NCI-H524 (cell line): Measurements from ENCODE around the gene GON4L.
"Not testable (repeated sequence)": the region's sequence is repeated elsewhere in the genome, so short reads cannot be mapped to it uniquely, and the experiment has no call there.

Source experiments
- DNase-seq, 2 experiments: peaks; one replicate each; lab custom pipeline; 2025; lab: John Stamatoyannopoulos, UW

GON4L gene

DNA sequence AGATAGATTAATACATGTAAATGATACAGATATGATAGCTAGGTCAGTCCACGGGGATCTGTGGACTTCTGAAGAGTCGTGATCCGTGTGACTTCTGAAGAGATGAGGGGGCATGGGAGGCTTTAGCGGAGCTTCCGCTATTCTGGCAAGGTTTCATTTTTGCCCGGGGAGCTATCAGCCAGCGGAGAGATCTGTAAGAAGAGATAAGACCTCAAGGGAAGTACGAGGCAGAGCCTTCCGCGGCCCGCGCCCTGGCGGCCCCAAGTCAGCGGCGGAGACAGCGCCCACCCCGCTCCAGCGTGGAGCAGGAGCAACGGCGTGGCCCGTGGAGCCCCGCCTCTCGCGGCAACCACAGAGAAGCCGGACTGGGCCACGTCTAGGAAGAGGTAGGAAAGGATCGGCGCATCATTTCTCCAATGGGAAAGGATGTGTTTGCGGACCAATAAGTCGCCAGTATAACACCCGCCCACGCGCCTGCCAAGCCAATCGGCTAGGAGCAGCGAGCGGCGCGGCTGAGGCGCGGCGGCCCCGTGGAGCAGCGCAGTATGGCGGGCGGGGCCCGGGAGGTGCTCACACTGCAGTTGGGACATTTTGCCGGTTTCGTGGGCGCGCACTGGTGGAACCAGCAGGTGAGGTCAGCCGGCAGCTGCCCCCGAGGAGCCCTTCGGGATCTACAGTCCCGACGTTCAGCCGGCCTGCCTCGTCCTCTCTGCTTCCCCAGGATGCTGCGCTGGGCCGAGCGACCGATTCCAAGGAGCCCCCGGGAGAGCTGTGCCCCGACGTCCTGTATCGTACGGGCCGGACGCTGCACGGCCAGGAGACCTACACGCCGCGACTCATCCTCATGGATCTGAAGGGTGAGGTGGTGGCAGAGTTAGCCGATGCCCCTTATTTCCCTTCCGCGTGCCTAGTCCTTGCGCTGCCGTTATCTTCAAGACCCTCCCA is 111.5 kb downstream of the GON4L start:
- peak; percentile 85 to 95 for DNase-seq

GRCh38 chr1:155744711-155745283 is 112.2 kb downstream of the GON4L start:
- DNase-seq = no peak

GRCh38 chr1:155741908-155742307 is 115.1 kb downstream of the GON4L start:
- DNase-seq = no peak

DNA sequence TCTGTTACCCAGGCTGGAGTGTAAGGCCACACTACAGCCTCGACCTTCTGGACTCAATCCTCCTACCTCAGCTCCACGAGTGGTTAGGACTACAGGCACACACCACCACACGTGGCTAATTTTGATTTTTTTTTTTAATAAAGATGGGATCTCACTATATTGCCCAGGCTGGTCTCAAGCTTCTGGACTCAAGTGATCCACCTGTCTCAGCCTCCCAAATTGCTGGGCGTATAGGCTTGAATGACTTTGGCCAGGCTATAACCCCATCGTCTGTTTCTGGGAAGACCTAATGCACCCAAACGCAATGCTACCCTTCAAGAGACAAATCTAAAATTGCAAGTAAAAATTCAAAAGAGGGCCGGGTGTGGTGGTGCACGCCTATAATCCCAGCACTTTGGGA is 116.0 kb downstream of the GON4L start:
- no peak for DNase-seq

DNA sequence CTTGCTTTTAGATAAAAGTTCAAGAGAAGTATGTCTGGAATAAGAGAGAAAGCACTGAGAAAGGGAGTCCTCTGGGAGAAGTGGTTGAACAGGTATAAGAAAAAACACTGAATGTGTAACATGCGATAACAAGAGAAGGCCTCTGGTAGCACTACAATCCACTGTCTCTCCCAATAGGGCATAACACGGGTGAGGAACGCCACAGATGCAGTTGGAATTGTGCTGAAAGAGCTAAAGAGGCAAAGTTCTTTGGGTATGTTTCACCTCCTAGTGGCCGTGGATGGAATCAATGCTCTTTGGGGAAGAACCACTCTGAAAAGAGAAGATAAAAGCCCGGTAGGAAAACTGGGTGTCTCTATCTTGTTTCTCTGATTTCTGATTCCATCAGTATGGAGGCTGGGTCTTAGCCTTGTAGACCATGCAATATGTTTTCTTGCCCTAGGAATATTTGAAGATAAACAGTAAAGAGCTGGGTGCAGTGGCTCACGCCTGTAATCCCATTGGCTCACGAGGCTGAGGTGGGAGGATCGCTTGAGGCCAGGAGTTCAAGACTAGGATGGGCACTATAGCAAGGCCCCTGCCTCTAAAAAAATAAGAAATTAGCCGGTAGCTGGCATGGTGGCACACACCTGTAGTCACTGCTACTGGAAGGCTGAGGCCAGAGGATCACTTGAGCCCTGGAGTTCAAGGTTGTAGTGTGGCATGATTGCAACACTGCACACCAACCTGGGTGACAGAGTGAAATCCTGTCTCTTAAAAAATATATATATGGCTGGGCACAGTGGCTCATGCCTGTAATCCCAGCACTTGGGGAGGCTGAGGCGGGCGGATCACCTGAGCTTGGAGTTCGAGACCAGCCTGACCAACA is 127.7 kb downstream of the GON4L start:
- DNase-seq = peak; percentile 24 to 71

DNA sequence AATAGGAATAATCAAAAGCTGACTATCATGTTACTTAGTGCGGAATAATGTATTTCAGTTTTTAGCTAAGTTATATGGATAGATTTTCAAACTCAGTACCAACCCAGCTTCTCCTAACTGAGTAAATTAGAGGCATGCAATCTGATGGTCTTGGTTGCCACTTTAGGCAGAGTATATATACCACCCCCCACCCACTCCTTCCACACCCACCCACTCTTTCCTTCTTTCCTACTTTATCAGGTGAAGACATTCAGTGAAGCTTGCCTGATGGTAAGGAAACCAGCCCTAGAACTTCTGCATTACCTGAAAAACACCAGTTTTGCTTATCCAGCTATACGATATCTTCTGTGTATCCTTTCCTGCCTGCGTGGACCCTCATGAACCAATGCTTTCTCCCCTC is 131.9 kb downstream of the GON4L start:
- no peak for DNase-seq

GRCh38 chr1:155719703-155720102 is 137.3 kb downstream of the GON4L start:
- no peak for DNase-seq

GRCh38 chr1:155718524-155719115 is 138.4 kb downstream of the GON4L start:
- not testable (repeated sequence) for DNase-seq

GRCh38 chr1:155717041-155717440 is 140.0 kb downstream of the GON4L start:
- DNase-seq = no peak

DNA sequence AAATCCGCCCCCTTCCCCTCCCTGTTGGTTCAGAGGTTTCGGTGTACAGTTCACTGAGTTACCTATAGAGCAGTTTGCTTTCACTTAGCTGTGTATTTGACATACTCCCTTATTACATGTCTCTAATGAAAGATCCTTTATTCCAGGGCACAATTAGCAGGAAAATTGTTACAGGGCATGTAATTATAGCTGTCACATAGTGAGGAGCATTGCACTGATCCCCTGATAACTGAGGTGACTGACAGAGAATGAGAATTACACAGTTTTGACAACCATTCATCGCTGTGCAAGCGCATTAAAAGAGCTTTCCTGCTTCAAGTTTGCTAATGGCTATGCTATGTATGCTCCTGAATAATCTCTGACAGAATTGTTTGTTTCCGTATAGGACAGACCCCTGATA is 141.2 kb downstream of the GON4L start:
- no peak for DNase-seq

GRCh38 chr1:155715056-155715455 is 142.0 kb downstream of the GON4L start:
- DNase-seq = not testable (repeated sequence)

- DNase-seq = no peak
Measured at GRCh38 chr1:155713075-155713474, 143.9 kb downstream of the GON4L start.

DNA sequence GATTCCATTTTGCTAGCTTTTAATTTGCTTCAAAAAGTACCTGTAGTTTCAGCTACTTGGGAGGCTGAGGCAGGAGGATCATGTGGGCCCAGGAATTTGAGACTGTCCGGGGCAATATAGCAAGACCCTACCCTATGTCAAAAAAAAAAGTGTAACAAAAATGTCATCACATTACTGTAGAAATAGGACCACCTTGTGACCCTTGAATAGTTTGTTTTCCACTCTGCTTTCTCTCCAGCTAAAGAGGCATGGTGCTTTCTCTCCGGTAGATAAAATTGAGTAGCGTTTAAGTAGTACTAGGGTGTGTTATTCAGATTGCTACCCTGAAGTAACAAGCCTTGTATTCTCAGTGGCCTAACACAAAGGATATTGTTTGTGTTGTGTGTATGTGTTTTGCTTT is 144.4 kb downstream of the GON4L start:
- not testable (repeated sequence) for DNase-seq

DNA sequence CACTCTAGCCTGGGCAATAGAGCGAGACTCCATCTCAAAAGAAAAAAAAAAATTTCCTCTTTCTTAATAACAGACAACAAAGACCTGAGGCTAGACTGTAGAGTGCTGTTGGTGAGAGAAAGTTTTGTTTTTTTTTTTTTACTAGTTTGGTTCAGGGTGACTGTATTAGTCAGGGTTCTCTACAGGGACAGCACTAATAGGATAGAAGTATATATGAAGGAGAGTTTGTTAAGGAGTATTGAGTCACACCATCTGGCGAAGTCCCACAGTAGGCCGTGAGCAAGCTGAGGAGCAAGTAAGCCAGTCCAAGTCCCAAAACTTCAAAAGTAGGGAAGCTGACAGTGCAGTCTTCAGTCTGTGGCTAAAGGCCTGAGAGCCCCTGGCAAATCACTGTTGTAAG is 145.6 kb downstream of the GON4L start:
- not testable (repeated sequence) for DNase-seq

- DNase-seq = no peak
Measured at GRCh38 chr1:155709391-155709790, 147.6 kb downstream of the GON4L start.

- no peak for DNase-seq
Measured at GRCh38 chr1:155706139-155706538, 150.9 kb downstream of the GON4L start.

GRCh38 chr1:155704414-155704813 is 152.6 kb downstream of the GON4L start:
- DNase-seq = not testable (repeated sequence)

GRCh38 chr1:155703216-155703615 is 153.8 kb downstream of the GON4L start:
- DNase-seq = no peak

DNA sequence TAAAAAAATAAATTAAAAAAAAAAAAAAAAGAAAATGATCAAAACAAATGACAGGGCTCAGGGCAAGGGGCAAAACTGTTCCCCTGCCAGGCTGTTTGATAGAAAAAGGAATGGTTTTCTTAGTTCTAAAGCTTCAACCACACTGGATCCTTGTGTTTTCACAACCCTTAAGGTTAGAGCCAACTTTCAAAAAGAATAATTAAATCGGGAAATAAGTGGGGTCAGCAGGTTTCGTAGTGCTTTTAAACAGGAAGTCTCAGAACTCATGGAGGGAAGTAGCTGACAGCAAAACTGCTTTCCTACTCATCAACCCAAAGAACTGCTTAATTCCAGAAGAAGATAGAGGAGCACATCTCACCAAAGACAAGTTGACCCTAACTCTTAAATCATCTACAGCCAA is 155.3 kb downstream of the GON4L start:
- DNase-seq = not testable (repeated sequence)
